H9 (cell line): ENCODE measurements around the gene LRRC42. TPM values are rescaled to one million over a fixed set of nuclear protein-coding genes. Genes with fewer than 3 reads are reported as not detected.

Experiments
- DNase-seq: peaks from one replicate; pipeline ENCODE4 v3.0.0-alpha.2; 2017
- H2AFZ ChIP-seq: one replicate; pipeline ENCODE4 v1.6.1; 2013; ENCODE audit warnings: mild to moderate bottlenecking, low read length, control low read depth, moderate library complexity
- H2AK5ac ChIP-seq: 2 replicates; pipeline ENCODE4 v1.6.1; 2013; ENCODE audit warnings: low read length, control low read depth, mixed read lengths; ENCODE audit not compliant: insufficient read length
- H2BK120ac ChIP-seq: one replicate; pipeline ENCODE4 v1.6.1; 2013; ENCODE audit warnings: low read depth, mild to moderate bottlenecking, low read length, control low read depth, inconsistent platforms; ENCODE audit not compliant: poor library complexity, severe bottlenecking
- H2BK12ac ChIP-seq: 2 replicates; pipeline ENCODE4 v1.6.1; 2013; ENCODE audit warnings: low read length, control low read depth, mixed read lengths, low read depth; ENCODE audit not compliant: insufficient read length
- H2BK15ac ChIP-seq: 2 replicates; pipeline ENCODE4 v1.6.1; 2013; ENCODE audit warnings: low read depth, low read length, control low read depth
- H2BK20ac ChIP-seq: one replicate; pipeline ENCODE4 v1.6.1; 2013; ENCODE audit warnings: low read depth, mild to moderate bottlenecking, low read length, control low read depth, inconsistent platforms; ENCODE audit not compliant: poor library complexity, severe bottlenecking
- H2BK5ac ChIP-seq: 2 replicates; pipeline ENCODE4 v1.6.1; 2013; ENCODE audit warnings: low read length, control low read depth, mixed read lengths; ENCODE audit not compliant: insufficient read length
- H3K14ac ChIP-seq: 2 replicates; pipeline ENCODE4 v1.6.1; 2013; ENCODE audit warnings: low read length, control low read depth; ENCODE audit not compliant: insufficient read depth
- H3K18ac ChIP-seq: 2 replicates; pipeline ENCODE4 v1.6.1; 2013; ENCODE audit warnings: low read depth, mild to moderate bottlenecking, mixed read lengths, low read length, control low read depth; ENCODE audit not compliant: insufficient read length
- H3K23ac ChIP-seq: 2 replicates; pipeline ENCODE4 v1.6.1; 2013; ENCODE audit warnings: low read length, control low read depth, mixed read lengths, low read depth; ENCODE audit not compliant: insufficient read length
- H3K23me2 ChIP-seq: 2 replicates; pipeline ENCODE4 v1.6.1; 2013; ENCODE audit warnings: low read depth, mild to moderate bottlenecking, mixed read lengths, low read length, control low read depth; ENCODE audit not compliant: insufficient read length, poor library complexity, severe bottlenecking
- H3K27ac ChIP-seq: 2 replicates; pipeline ENCODE4 v1.5.1; 2013; ENCODE audit warnings: low read length, control low read depth, mixed read lengths, low read depth; ENCODE audit not compliant: insufficient read length
- H3K27me3 ChIP-seq: 2 replicates; pipeline ENCODE4 v1.6.1; 2013; ENCODE audit warnings: low read length, control low read depth, inconsistent platforms; ENCODE audit not compliant: insufficient read depth
- H3K4ac ChIP-seq: 2 replicates; pipeline ENCODE4 v1.6.1; 2013; ENCODE audit warnings: low read depth, mild to moderate bottlenecking, control low read depth, inconsistent platforms, low read length, moderate library complexity
- H3K4me1 ChIP-seq: 2 replicates; pipeline ENCODE4 v1.6.1; 2013; ENCODE audit warnings: low read length, control low read depth, inconsistent platforms; ENCODE audit not compliant: insufficient read depth
- H3K4me2 ChIP-seq: 2 replicates; pipeline ENCODE4 v1.6.1; 2013; ENCODE audit warnings: low read length, control low read depth, mixed read lengths; ENCODE audit not compliant: insufficient read length, insufficient read depth
- H3K56ac ChIP-seq: 2 replicates; pipeline ENCODE4 v1.6.1; 2013; ENCODE audit warnings: low read depth, mild to moderate bottlenecking, mixed read lengths, low read length, control low read depth; ENCODE audit not compliant: insufficient read length
- H3K79me1 ChIP-seq: 2 replicates; pipeline ENCODE4 v1.6.1; 2013; ENCODE audit warnings: low read depth, mild to moderate bottlenecking, moderate library complexity, low read length, control low read depth, inconsistent platforms; ENCODE audit not compliant: insufficient read depth, poor library complexity, severe bottlenecking
- H3K79me2 ChIP-seq: 2 replicates; pipeline ENCODE4 v1.6.1; 2013; ENCODE audit warnings: low read length, control low read depth, inconsistent platforms; ENCODE audit not compliant: insufficient read depth
- H3K9ac ChIP-seq: 2 replicates; pipeline ENCODE4 v1.6.1; 2013; ENCODE audit warnings: low read length, control low read depth, mixed read lengths; ENCODE audit not compliant: insufficient read length; ENCODE audit errors: extremely low read depth
- H3K9me3 ChIP-seq: one replicate; pipeline ENCODE4 v1.6.1; 2013; ENCODE audit warnings: low read depth, low read length, inconsistent platforms; ENCODE audit not compliant: control insufficient read depth
- H3T11ph ChIP-seq: one replicate; pipeline ENCODE4 v1.6.1; 2013; ENCODE audit warnings: mild to moderate bottlenecking, low read length, control low read depth, inconsistent platforms
- H4K20me1 ChIP-seq: one replicate; pipeline ENCODE4 v1.6.1; 2013; ENCODE audit not compliant: control insufficient read depth, insufficient read length, insufficient read depth
- H4K5ac ChIP-seq: 2 replicates; pipeline ENCODE4 v1.6.1; 2013; ENCODE audit warnings: low read depth, mild to moderate bottlenecking, mixed read lengths, low read length, control low read depth; ENCODE audit not compliant: insufficient read length
- H4K8ac ChIP-seq: replicated peaks from 2 replicates; pipeline ENCODE4 v1.6.1; 2013; ENCODE audit warnings: low read length, control low read depth, mixed read lengths, low read depth; ENCODE audit not compliant: insufficient read length
- H4K91ac ChIP-seq: 2 replicates; pipeline ENCODE4 v1.6.1; 2013; ENCODE audit warnings: low read depth, mild to moderate bottlenecking, moderate library complexity, mixed read lengths, low read length, control low read depth; ENCODE audit not compliant: insufficient read length
- H3K27ac Mint-ChIP-seq, 3 experiments: 2 replicates in 2 of 3; 3 replicates in 1 of 3; pipeline ENCODE4 v1.8.0; 2020 to 2021; ENCODE audit warnings: mixed read lengths in 3 of 3, mild to moderate bottlenecking in 1 of 3, moderate library complexity in 1 of 3
- H3K27me3 Mint-ChIP-seq: 2 replicates; pipeline ENCODE4 v1.8.0; 2021; ENCODE audit warnings: low read depth, mild to moderate bottlenecking, moderate library complexity, mixed read lengths
- H3K36me3 Mint-ChIP-seq, 3 experiments: 2 replicates in 2 of 3; 3 replicates in 1 of 3; pipeline ENCODE4 v1.8.0; 2020 to 2021; ENCODE audit warnings: low read depth in 3 of 3, mixed read lengths in 3 of 3; ENCODE audit not compliant: insufficient read depth in 1 of 3
- H3K4me1 Mint-ChIP-seq, 2 experiments: 2 replicates each; pipeline ENCODE4 v1.8.0; 2020; ENCODE audit warnings: mixed read lengths in 2 of 2
- H3K4me3 Mint-ChIP-seq, 2 experiments: 2 replicates in 1 of 2; 3 replicates in 1 of 2; pipeline ENCODE4 v1.8.0; 2020 to 2021; ENCODE audit warnings: mild to moderate bottlenecking in 2 of 2, mixed read lengths in 2 of 2, moderate library complexity in 1 of 2
- H3K9me3 Mint-ChIP-seq, 2 experiments: 2 replicates in 1 of 2; 3 replicates in 1 of 2; pipeline ENCODE4 v1.8.0; 2020; ENCODE audit warnings: mild to moderate bottlenecking in 2 of 2, mixed read lengths in 2 of 2, moderate library complexity in 1 of 2
- CTCF ChIP-seq: fragments of 200-600 bp; sonication (generic); conservative IDR thresholded peaks from 3 replicates; pipeline ENCODE4 v1.8.0; 2021; ENCODE audit warnings: antibody characterized with exemption, mild to moderate bottlenecking
- WGBS: extraction: QIAGEN DNeasy Blood & Tissue Kit; methylation state at CpG from one replicate; pipeline ENCODE4 v1.1.7; 2013; ENCODE audit warnings: missing lambda C conversion rate, low lambda C conversion rate, mixed read lengths; ENCODE audit not compliant: insufficient read length; ENCODE audit errors: extremely low coverage; 5-methylcytosine and 5-hydroxymethylcytosine counted together
- total RNA-seq: library from RNA; stranded (reverse); gene quantifications from 2 replicates; pipeline ENCODE4 v1.2.1, GENCODE V29; 2021

The LRRC42 gene
- total RNA-seq, 1 experiment from 2014 or later, result 36.3 TPM

DNA sequence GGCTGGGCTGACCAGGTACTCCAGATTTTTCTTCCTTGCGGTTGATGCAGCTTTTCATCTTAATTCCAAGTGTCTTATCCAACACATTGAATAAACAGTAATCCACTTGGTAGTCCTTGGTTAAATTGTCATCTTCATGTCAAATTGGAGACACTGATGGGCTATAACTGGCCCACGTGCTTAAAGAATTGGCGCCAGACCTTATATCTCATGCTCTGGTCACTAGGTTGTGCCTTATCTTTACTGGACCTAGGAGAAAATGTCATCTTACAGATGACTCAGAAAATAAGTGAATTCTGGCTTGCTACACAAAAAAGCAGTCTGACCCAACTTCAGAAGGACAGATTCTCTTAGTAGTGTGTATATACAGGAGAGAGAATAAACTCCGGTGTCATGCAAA lies 16.2 kb downstream of the LRRC42 start:
- H3K79me2 ChIP-seq, result no peaks in the 10 kb centered on the region
- no peak overlapping the region for H3K4ac ChIP-seq
- H3K23ac ChIP-seq, result no peak overlapping the region
- H3K27me3 Mint-ChIP-seq, result no peaks in the 10 kb centered on the region
- H2BK120ac ChIP-seq, result no peak overlapping the region
- H3K4me3 Mint-ChIP-seq, result no peak overlapping the region
- no peak overlapping the region for H2BK5ac ChIP-seq
- H4K20me1 ChIP-seq, result no peaks in the 10 kb centered on the region
- no peak overlapping the region for H2AK5ac ChIP-seq
- H3K14ac ChIP-seq, result no peak overlapping the region
- H3K56ac ChIP-seq, result no peak overlapping the region
- H2AFZ ChIP-seq, result no peak overlapping the region
- no peak overlapping the region for H4K8ac ChIP-seq
- peaks cover 12 to 17% of the 10 kb centered on the region in 2 experiments for H3K4me1 Mint-ChIP-seq
- no peak overlapping the region for H3T11ph ChIP-seq
- no peak overlapping the region for H3K27ac Mint-ChIP-seq
- H3K36me3 Mint-ChIP-seq, result peaks cover 23 to 66% (median 59%) of the 10 kb centered on the region in 3 experiments; a peak in 6 of 7 replicates
- no peak overlapping the region for H2BK15ac ChIP-seq
- no peaks in the 10 kb centered on the region for H3K9me3 ChIP-seq
- no peak overlapping the region for H3K4me2 ChIP-seq
- no peak overlapping the region for H2BK20ac ChIP-seq
- no peak overlapping the region for H4K91ac ChIP-seq
- no peak for DNase-seq
- no peak overlapping the region for H3K27ac ChIP-seq
- no peak overlapping the region for H4K5ac ChIP-seq
- no peak overlapping the region for H3K18ac ChIP-seq
- H3K23me2 ChIP-seq, result no peaks in the 10 kb centered on the region
- no peaks in the 10 kb centered on the region for H3K9me3 Mint-ChIP-seq
- H3K27me3 ChIP-seq, result no peaks in the 10 kb centered on the region
- no CpG with 5 or more reads among the region's 4 CpGs for whole genome bisulfite sequencing
- TF ChIP-seq CTCF, result no peak
- peaks cover 2% of the 10 kb centered on the region; the same call in 1 of the 2 replicates for H3K4me1 ChIP-seq
- H2BK12ac ChIP-seq, result no peak overlapping the region
- H3K79me1 ChIP-seq, result no peaks in the 10 kb centered on the region
- no peak overlapping the region for H3K9ac ChIP-seq
